ENCODE results near the gene NME8. TPM values are rescaled to one million over a fixed set of nuclear protein-coding genes. Genes with fewer than 3 reads are reported as not detected.

Gene NME8
- total and polyA plus RNA-seq, 2 experiments from 2014 or later: 0.14 to 1.3 TPM

- H3K4me1 Mint-ChIP-seq: no peaks in the 10 kb centered on the region
- Histone ChIP-seq H4K20me1 (replicated peaks; ENCODE audit: insufficient read depth) (no peaks in the 10 kb centered on the region), H3K4me1 (ENCODE audit: insufficient read depth) (no peaks in the 10 kb centered on the region), H3F3A (replicated peaks; ENCODE audit: low read depth) (no peaks in the 10 kb centered on the region), H3K36me3 (ENCODE audit: insufficient read depth) (no peaks in the 10 kb centered on the region), H3K27ac (ENCODE audit: low read depth) (no peak overlapping the region), H3K4me2 (no peak overlapping the region), H3K27me3 (ENCODE audit: insufficient read depth) (no peaks in the 10 kb centered on the region), H2AFZ (no peak overlapping the region), H3K79me2 (replicated peaks; ENCODE audit: insufficient read depth) (no peaks in the 10 kb centered on the region), H3K9me2 (ENCODE audit: insufficient read depth) (no peaks in the 10 kb centered on the region), H3K4me3 (no peak overlapping the region)
- no peaks in the 10 kb centered on the region; the same call in 2 of the 3 replicates for H3K9me3 Mint-ChIP-seq
- no peaks in the 10 kb centered on the region for H3K36me3 Mint-ChIP-seq (ENCODE audit: low read depth)
- no peak overlapping the region for H3K27ac Mint-ChIP-seq
- H3K4me3 Mint-ChIP-seq: no peak overlapping the region
- DNase-seq (ENCODE audit: low spot score): no peak
- ATAC-seq: no peak
- H3K27me3 Mint-ChIP-seq (ENCODE audit: insufficient read depth, low read depth, poor library complexity): no peaks in the 10 kb centered on the region
- TF ChIP-seq JUNB (IDR thresholded peaks at IDR 0.05; ENCODE audit: unreplicated experiment): no peak
- no peak for TF ChIP-seq ETS1 (IDR thresholded peaks at IDR 0.05)
- no peak for TF ChIP-seq EZH2 (IDR thresholded peaks at IDR 0.05; ENCODE audit: low read depth, unreplicated experiment)
- no peak for TF ChIP-seq ZNF114 (CRISPR knock-in tag; IDR thresholded peaks at IDR 0.05)
- no peak for TF ChIP-seq EZH2phosphoT487 (IDR thresholded peaks at IDR 0.05; ENCODE audit: unreplicated experiment)
- no peak for TF ChIP-seq CREB1 (CRISPR knock-in tag; IDR thresholded peaks at IDR 0.05; ENCODE audit: low read depth)
- no peak for TF ChIP-seq CTCF (conservative IDR thresholded peaks at IDR 0.05; ENCODE audit: low read depth in 2 of 2)
- no peak for TF ChIP-seq ZNF462 (CRISPR knock-in tag; IDR thresholded peaks at IDR 0.05)
- no peak for TF ChIP-seq REST (IDR thresholded peaks at IDR 0.05; ENCODE audit: unreplicated experiment)
- TF ChIP-seq POLR2AphosphoS5 (IDR thresholded peaks at IDR 0.05; ENCODE audit: low read depth): no peak
- TF ChIP-seq STAT1 (IDR thresholded peaks at IDR 0.05; ENCODE audit: unreplicated experiment): no peak
- TF ChIP-seq ZNF331 (CRISPR knock-in tag; IDR thresholded peaks at IDR 0.05; ENCODE audit: low read depth): no peak
- no peak for TF ChIP-seq NANOG (IDR thresholded peaks at IDR 0.05; ENCODE audit: borderline replicate concordance)
Observed at GRCh38 chr7:37893359-37893758, 45.0 kb downstream of the NME8 start.

Measured in GM23338 (cell line).